ENCODE data around the gene MEG3.

The MEG3 gene

DNA sequence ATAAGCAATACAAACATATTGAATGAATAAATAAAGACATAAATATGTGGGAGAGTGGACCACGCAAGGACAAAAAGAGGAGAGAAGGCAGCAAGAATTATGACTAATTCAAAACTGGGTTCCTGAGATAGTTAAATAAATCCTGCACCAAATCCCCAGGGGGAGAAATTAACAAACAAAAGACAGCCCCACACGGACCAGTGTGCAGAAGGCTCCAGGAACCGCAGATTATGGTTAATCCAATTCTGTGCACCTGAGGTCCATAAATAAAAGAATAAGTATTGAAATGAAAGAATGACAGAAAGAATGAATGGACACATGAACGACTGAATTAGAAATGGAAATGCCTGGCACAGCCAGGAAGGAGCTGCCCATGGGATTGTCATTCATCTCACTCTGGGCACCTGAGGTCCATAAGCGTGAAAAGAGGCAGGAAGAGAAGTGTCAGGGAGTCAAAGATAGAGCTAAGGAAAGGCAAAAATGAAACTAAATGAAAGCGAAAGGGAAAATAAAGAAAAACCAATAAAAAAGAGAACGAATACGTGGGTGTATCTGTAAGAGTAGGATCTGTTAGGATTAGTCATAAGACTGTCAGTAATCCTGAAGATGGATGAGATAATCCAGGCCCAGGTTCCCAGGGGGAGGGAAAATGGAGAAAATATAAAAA lies 23.3 kb downstream of the MEG3 start:
- no peak for DNase-seq (ENCODE audit: low spot score)

GRCh38 chr14:100850841-100851585 lies 25.1 kb downstream of the MEG3 start:
- peak; percentile 72 for DNase-seq (ENCODE audit: low spot score)

- no peak for DNase-seq (ENCODE audit: low spot score)
Measured at GRCh38 chr14:100851586-100851916, 25.6 kb downstream of the MEG3 start.

GRCh38 chr14:100851946-100852620 lies 26.2 kb downstream of the MEG3 start:
- DNase-seq (ENCODE audit: low spot score) = no peak

GRCh38 chr14:100854435-100854834 lies 28.5 kb downstream of the MEG3 start:
- no peak for DNase-seq (ENCODE audit: low spot score)

- DNase-seq (ENCODE audit: low spot score) = no peak
Measured at GRCh38 chr14:100855256-100855930, 29.5 kb downstream of the MEG3 start.

- no peak for DNase-seq (ENCODE audit: low spot score)
Measured at GRCh38 chr14:100856056-100856950, 30.4 kb downstream of the MEG3 start.

DNA sequence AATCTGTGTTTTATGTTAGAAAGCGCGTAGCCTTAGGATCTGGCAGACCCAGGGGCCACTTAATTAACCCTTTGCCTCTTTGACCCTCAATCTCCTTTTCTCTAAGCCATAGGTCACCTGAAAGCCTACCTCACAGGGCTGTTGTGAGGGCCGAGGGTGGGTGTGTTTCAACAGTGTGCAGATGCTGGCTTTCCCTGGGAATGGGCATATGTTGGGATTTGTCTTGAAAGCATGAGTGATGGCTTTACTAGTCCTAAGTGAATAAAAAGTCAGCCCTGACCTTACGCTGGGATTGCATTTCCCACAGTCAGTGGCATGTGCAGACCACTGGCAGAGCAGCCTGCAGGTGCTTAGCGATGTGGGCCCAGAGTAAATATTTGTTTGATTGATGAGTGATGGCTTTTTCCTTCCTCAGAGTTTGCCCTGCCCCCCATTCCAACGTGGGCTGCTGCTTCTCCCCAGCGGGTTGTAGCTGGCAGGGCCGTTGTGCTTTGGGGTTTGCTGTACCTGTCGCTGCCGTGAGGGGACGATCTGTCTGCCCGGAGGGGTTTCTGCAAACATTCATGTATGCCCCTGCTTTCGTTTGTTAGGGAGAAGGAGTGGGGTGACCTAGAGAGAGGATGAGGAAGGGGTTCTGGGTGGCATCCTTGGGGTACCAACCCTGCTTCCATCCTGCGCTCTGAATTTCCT lies 31.5 kb downstream of the MEG3 start:
- no peak for DNase-seq (ENCODE audit: low spot score)

DNA sequence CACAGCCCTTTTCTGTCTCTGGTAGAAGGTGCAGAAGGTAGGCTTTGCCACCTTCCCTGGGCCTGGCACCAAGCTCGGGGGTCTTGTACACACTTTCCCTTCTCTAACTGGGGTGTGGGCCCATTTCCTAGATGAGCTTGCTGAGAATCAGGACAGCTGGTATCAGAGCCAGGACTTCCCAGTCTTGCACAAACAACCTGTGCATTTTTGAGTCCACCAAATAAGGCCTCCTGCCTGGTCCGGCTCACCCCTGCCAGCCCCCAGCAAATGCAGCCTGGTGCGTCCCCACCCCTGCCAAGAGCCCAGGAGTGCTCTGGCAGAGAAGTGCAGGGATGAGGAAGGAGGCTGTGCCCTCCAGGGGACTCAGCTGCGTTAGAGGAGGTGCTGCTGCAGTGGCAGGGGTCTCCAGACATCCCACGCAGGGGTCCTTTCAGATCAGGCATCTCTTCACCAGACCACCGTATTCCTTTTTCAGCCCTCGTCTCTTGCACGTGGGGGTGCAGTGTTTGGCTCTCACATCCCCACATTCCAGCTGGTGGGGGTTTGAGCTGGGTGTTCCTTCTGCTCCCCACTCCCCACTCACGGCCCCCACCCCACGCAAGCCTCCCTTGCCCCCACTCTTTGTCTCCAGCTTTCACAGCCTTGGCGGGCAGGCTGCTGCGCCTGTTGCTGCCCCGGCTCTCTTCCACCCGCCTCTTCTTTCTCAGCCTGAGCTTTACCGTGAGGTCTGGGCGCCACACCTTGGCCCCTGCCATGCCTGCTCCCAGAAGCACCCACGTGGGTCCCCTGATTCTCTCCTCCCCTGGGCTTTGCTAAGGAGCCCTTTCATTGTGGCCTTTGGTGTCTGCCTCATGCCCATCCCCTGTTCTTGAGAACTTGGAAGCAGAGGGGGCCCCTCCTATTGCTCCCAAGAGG lies 32.3 kb downstream of the MEG3 start:
- no peak for DNase-seq (ENCODE audit: low spot score)

DNA sequence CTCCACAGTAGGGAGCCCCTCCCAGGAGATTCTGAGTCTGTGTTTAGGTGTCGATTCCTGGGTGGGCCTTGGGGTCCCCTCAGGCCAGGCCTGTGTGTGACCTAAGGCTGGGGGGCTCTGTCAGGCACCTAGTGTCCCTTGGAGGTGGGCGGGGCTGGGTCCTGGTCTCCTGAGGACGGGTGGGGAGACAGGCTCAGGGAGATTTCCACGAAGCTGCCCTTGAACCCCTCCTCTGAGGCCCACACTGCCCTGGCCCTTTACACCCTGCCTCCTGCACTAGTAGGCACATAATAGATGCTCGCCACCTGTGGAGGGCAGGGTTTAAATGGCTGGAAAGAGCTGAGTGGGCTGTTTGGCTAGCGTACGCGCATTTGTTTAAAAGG lies 32.9 kb downstream of the MEG3 start:
- no peak for DNase-seq (ENCODE audit: low spot score)

- DNase-seq (ENCODE audit: low spot score) = no peak
Measured at GRCh38 chr14:100859781-100860180, 33.9 kb downstream of the MEG3 start.

DNA sequence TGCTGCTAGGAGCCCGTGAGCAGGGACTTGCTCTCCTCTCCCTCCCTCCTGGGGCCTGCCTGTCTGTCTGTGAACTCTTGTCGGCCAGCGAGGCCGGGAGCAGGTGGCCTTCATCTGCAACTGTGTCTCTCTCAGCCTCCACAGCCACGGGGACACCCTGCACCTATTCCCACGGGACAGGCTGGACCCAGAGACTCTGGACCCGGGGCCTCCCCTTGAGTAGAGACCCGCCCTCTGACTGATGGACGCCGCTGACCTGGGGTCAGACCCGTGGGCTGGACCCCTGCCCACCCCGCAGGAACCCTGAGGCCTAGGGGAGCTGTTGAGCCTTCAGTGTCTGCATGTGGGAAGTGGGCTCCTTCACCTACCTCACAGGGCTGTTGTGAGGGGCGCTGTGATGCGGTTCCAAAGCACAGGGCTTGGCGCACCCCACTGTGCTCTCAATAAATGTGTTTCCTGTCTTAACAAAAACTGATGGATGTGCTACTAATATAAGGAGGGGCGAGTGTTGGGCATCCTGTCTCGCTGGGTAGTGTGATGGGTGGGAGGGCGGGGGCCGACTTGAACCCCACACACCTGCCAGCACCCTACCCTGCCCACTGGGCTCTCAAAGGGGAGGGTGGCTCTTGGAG lies 34.8 kb downstream of the MEG3 start:
- no peak for DNase-seq (ENCODE audit: low spot score)

DNA sequence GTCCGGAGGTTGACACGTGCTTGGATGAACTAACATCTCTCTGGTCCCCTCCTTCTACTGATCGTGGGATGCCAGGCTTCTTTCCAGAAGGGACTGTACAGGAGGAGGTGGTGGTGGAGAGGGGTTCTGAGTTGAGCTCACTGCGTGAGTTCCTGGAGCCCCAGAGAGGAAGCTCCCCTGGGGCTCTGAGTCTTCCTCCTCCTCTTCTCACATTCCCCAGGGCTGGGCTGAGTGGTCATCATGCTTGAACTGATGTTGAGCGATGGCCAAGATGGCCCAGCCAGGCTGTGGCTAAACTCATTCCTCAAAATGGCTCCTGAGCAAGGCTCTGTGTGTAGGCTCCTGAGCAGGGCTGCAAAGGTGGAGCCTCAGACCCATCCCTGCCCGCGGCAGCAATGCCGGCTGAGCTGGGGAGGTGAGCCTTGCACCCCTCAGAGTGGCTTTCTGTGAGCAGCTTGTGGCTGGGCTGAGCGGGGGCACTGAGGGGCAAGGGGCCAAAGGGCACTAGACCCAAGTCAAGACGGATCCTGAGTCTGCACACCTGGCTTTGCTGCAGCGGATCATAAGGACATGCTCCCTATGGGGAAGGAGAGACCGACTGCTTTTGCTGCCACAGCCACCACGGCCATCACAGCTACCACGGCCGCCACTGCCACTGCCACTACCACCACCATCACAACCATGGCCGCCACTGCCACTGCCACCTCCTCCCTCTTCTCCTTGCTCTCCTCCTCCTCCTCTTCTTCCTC lies 35.4 kb downstream of the MEG3 start:
- no peak for DNase-seq (ENCODE audit: low spot score)

DNA sequence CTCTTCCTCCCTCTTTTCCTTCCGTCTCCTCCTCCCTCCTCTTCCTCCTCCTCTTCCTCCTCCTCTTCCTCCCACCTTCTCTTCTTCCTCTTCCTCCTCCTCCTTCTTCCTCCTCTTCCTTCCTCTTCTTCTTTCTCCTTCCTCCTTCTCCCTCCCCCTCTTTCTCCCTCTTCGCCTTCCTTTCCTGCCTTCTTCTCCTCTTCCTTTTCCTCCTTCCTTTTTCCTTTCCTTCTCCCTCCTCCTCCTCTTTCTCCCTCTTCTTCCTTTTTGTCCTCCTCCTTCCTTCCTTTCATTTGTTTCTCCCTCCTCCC lies 36.0 kb downstream of the MEG3 start:
- no peak for DNase-seq (ENCODE audit: low spot score)

- DNase-seq (ENCODE audit: low spot score) = no peak
Measured at GRCh38 chr14:100862277-100862676, 36.4 kb downstream of the MEG3 start.

DNA sequence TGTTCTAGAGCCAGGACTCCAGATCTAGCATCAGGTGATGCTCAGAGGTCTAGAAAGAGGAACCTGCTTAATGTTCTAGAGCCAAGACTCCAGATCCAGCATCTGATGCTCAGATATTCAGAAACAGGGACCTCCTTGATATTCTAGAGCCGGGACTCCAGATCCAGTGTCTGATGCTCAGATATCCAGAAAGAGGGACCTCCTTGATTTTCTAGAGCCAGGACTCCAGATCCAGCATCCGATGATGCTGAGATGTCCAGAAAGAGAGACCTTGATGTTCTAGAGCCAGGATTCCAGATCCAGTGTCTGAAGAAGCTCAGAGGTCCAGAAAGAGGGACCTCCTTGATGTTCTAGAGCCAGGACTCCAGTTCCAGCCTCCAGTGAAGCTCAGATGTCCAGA lies 36.9 kb downstream of the MEG3 start:
- DNase-seq (ENCODE audit: low spot score) = no peak

GRCh38 chr14:100864206-100864605 lies 38.3 kb downstream of the MEG3 start:
- no peak for DNase-seq (ENCODE audit: low spot score)

DNA sequence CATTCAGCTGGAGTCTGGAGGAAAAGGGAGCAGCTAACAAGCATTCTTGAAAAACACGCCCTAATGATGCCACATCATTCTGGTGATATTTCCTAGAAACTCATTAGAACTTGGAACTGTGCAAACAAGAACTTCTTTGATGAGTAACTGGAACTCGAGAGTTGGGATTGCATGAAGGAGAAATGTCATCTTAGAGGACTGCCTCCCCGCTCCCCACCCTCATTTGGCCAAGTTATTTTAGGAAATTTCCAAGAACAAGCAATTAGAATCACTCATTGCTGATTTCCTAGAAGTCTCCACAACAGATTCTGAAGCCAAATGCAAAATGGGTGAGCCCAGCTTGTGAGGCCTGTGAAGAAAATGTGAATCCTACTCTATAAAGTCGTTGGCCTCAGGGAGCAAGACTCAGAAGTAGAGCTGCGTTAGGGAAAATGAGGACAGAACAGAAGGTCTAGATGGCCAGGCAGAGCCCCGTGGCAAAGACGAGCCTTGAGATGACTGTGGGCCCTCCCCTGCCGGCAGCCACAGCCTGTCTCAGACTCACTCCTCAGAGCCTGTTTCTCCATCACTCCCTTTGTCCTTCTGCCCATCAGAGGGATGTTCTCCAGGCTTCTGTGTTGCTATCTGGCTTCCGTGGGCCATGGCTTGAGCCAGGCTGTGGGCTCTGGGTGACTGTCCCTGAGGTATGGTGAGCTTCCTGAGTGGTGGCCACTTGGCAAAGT lies 39.2 kb downstream of the MEG3 start:
- DNase-seq (ENCODE audit: low spot score) = no peak
